ENCODE results near the gene CDC25C.
"Not testable (repeated sequence)": the region's sequence is repeated elsewhere in the genome, so short reads cannot be mapped to it uniquely, and the experiment has no call there.

CDC25C gene

DNA sequence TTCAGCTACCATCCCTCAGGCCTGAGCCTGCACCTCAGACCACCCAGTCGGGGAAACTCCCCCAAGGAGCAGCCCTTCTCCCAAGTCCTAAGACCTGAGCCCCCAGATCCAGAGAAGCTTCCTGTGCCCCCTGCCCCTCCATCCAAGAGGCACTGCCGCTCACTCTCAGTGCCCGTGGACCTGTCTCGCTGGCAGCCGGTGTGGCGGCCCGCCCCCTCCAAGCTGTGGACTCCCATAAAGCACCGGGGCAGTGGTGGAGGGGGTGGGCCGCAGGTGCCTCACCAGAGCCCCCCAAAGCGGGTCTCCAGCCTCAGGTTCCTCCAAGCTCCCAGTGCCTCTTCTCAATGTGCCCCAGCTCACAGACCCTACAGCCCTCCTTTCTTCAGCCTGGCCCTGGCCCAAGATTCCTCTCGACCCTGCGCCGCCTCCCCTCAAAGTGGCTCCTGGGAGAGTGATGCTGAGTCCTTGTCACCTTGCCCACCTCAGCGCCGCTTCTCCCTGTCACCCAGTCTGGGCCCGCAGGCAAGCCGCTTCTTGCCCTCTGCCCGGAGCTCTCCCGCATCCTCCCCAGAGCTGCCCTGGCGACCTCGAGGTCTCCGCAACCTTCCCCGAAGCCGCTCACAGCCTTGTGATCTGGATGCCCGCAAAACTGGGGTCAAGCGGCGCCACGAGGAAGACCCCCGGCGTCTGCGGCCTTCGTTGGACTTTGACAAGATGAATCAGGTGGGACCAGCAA, 13.5 kb upstream of the CDC25C start:
- DNase-seq = no peak

GRCh38 chr5:138340008-138340407, 8.4 kb upstream of the CDC25C start:
- no peak for DNase-seq

- peak; percentile 45 to 46 for DNase-seq
These were observed 7.9 kb upstream of the CDC25C start for GRCh38 chr5:138339464-138339863.

- DNase-seq = no peak
These were observed 7.5 kb upstream of the CDC25C start for GRCh38 chr5:138339091-138339456.

DNA sequence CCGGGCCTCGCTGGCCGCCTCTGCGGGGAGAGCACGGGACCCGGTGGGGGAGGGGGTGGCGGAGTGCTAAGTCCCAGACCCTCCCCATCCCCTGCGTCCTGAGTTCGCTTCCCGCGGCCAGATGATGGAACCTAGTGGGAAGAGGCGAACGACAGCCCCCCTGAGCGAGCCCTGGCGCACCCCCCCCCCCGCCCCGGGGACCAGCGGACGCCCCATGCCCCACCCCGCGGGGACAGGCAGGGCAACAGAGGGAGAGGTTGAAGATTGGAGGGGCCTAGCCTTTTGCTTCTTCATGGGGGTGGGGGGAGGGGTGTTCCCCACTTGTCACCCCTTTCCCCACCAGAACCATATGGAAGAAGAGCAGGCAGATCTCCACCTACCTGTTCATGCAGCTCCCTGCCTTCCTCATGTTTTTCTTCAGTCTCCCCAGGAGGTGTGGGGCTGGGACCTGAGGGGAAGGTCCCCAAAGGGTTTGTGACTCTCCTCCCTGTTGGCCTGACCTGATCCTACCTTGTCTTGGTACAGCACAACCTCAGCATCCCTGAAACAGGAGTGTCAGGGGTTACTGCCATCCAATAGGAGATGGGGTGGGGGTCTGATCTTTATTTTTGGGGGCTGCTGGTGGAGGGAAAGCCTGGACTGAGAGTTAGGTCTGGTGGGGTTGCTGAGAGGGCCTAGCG, 6.9 kb upstream of the CDC25C start:
- DNase-seq = no peak

DNA sequence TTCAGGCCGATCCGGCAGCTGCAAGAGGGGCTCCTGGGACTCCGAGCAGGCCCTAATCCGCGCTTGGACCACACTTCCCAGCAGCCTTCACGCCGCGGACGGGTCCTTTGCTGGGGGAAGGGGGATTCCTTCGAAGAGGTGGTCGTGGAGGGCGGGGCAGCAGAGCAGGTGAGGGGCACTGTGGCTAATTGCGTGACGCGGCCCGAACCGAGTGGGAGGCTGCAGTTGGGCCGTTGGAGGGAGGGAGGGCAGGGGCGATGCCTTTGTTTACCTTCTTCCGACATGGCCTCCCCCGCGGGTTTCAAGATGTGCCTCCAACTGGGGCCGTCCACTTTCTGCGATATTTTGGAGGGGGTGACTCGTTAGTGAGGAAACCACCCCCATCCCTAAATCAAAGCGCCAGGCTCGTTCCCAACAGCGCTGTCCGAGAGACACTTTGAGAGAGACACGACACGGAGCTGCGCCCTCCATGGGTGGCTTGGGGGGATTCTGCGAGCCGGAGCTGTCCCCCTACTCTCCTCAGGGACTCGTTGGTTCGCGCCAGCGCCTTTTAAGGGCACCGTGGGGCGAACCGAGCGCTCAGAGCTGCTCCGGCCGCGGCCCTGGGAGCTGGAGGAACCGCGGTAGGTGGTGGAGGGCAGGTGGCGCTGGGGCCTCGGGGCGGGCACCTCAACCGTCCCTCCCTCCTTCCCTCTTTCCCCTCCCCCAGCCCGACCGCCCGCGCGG, 6.2 kb upstream of the CDC25C start, which contains the start of gene FAM53C:
Gene FAM53C (plus strand): TSS at position 582 of the 726 bp plus-strand sequence. CDS start 3,070 bp downstream, outside the sequence.
- DNase-seq = peak; percentile 81 to 82

- DNase-seq = peak; percentile 81 to 82
These were observed 5.5 kb upstream of the CDC25C start for GRCh38 chr5:138336952-138337684.

DNA sequence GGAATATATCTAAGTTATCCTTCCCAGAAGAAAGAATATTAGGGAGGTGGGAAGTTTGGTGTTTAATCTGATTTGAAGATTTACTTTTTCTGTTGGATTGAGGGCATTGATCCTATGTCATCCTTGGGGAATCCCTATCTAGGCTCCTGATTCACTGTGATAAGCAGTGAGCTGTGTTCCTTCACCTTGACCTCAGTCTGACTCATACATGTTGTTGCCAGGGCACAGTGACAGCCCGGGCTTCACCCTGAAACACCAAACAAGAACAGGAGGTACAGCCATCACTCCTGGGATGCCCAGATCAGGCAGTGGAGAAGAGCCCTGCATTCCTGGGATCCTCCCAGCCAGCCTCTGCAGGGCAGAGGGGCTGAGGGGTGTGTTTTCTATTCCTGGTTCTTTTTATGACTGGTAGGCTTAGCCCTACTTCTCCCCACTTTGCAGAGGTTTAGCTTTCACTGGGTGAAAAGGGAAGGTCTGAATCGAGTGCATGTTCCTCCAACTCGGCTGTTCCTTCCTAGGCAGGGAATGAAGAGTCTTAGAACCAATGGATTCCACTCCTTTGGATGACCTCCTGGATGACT, 3.4 kb upstream of the CDC25C start:
- DNase-seq = no peak

- DNase-seq = no peak
These were observed 673 bp downstream of the CDC25C start for GRCh38 chr5:138330813-138331448.

- not testable (repeated sequence) for DNase-seq
These were observed 13.4 kb downstream of the CDC25C start for GRCh38 chr5:138318211-138318610.

- no peak for DNase-seq
These were observed 15.2 kb downstream of the CDC25C start for GRCh38 chr5:138316355-138316754.

- no peak for DNase-seq
These were observed 15.8 kb downstream of the CDC25C start for GRCh38 chr5:138315751-138316278.

- DNase-seq = no peak
These were observed 25.8 kb downstream of the CDC25C start for GRCh38 chr5:138305797-138306196.

GRCh38 chr5:138303372-138303771, 28.2 kb downstream of the CDC25C start:
- DNase-seq = no peak

DNA sequence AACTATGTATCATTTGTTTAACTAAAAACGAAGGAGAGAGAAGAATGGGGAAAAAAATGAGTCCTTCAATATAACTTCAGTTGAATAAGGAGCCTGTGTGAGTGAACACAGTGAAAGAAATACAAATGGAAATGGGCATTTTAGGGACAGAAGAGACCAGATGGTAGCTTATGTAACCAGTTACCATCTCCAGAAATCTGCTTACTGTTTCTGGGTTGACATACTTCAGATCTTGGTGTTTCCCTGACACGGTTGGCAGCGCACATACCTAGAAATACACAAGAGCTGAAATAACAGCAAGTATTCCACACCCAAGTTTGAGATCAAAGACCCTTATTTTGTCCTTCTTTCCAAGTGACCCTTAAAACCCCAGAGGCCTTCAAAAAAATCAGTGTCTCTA, 42.3 kb downstream of the CDC25C start:
- no peak for DNase-seq

DNA sequence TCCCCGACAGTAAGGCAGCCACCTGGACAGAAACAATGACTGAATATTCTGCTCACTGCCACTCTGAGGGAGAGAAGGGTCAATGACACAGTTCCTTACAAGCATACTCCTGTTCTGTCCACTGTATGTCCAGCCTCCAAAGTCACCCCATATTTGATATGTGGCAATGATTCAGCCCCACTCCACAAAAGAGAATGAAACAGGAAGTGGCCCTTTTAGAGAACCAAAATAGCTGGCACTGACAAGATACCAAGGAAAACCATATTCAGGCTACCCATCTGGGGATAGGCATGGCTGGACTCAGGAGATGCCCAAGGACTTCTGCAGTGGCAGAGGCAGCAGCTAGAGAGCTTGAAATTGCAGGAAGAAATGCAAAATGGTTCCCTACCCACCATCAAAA, 44.4 kb downstream of the CDC25C start:
- peak; percentile 20 to 39 for DNase-seq

DNA sequence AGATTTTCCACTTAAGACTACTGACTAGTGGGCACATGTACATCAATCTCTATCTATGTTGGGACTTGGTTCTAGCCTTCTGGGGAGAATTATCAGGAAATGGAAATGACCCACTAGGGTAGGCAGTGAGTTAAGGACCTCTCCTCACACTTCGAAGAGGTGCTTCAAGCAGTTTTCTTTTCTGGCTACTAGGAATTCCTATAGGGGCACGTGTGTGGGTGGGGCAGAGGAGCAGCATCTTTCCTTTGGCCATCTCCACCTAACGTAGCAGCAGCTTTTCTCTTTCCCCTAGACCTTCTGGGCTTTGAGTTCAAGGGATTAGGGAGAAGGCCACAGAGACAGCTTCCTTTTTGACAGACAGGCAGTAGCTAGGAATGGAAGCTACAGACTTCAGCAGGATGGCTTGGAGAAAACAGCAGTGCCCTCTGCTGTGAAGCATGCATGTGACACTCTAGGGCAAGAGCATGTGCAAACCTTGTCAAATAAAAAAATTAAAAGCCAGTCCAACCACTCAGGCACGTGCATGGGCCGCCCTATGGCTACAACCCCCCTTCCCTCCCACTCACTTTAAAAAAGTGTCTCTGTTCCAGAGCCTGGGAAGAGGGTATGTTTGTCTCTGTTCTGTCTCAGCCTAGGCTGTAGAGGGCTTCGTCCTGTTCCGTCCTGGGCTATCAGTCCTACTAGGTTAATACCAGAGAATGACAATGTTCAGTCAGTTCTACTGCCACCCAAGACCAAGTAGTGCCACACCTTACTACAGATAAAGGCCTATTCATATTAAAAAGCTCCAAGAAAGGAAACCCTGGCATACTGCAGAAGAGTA, 48.5 kb downstream of the CDC25C start:
- DNase-seq = peak; percentile 18 to 49

DNA sequence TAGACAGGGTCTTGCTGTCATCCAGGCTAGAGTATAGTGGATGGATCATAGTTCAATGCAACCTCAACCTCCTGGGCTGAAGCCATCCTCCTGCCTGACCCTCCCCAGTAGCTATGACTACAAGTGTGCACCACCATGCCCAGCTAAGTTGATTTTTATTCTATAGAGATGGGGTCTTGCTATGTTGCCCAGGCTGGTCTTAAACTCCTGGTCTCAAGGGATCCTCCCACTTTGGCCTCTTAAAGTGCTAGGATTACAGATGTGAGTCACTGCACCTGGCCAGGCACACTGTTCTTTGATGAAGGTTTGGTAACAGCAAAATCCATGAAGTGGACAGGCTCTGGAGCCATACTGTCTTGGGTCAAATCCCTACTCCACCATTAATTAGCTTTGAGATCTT, 50.7 kb downstream of the CDC25C start:
- no peak for DNase-seq

DNA sequence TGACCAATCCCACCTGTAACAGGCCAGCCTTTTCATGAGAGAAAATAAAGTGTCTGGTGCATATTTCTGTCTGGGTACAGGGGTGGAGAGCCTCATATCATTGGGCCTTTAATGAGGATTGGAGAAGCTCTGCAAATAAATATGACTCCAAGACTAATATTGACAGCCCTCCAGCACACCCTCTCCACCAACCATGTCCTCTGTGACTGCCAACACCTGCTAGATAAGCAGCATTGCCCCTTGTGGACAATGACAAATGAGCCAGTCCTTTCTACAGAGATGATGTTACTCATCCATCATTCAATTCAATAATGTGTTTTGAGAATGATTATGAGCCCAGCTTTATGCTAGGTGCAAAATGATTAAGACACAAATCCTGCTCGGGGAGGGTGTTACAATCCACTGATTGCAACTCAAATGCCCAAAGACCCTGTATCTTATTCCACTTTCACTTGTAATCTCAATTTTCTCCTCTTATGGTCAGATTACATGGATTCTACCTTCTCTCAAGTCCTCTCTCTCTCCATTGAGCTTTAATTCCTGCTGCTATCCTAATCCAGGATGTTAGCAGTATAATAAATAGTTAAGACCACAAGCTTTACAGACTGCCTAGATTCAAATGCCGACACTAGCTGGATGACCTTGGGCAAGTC, 55.1 kb downstream of the CDC25C start:
- DNase-seq = no peak

DNA sequence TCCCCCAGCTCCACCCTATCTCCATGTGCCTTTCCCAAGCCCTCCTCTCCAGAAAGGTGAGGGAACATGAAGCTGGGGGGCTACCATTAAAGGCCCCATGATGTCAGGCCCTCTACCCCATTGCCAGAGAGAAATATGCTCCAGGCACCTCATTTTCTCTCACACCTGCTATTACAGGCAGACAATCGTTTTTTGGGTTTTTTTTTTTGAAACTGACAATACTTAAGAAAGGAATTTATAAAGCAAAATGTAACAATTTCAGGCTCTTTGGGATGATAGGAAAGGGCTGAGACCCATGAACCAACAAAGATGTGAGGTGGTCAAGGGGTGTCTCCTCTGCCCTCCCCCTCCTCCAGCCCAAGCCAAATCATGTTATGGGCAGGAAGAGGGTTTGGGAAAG, 55.7 kb downstream of the CDC25C start:
- no peak for DNase-seq

All from AML-193 (cell line).